ENCODE results near the gene PPP5C. TPM values are rescaled to one million over a fixed set of nuclear protein-coding genes. Genes with fewer than 3 reads are reported as not detected.

The PPP5C gene
- total RNA-seq, 1 donor from 2014 or later, result 46.9 TPM

Other genes starting within 250 kb of the PPP5C start
- not detected for gene IGFL3, start 222.4 kb upstream of the PPP5C start, total RNA-seq
- 0.85 TPM for gene IGFL2, start 198.8 kb upstream of the PPP5C start, total RNA-seq
- not detected for gene IGFL1, start 117.3 kb upstream of the PPP5C start, total RNA-seq
- 55.0 TPM for gene HIF3A, start 50.0 kb upstream of the PPP5C start, total RNA-seq
- 9.0 TPM for gene CCDC8, start 66.5 kb downstream of the PPP5C start, total RNA-seq
- gene PNMA8C, start 81.8 kb downstream of the PPP5C start, total RNA-seq, result not detected
- gene PNMA8A, start 124.5 kb downstream of the PPP5C start, total RNA-seq, result 9.3 TPM
- 3.6 TPM for gene PNMA8B, start 148.8 kb downstream of the PPP5C start, total RNA-seq